HG03095 (cell line): ENCODE data around the gene ATP2B1.

Experiments used
- ATAC-seq: cut with Tn5 transposase; IDR thresholded peaks from one replicate; pipeline ENCODE4 v1.9.1; 2021; ENCODE audit warnings: moderate library complexity; ENCODE audit not compliant: unreplicated experiment

ATP2B1 gene

GRCh38 chr12:89597770-89598169 is 110.9 kb downstream of the ATP2B1 start:
- ATAC-seq, result peak; percentile 49

- no peak for ATAC-seq
Measured at GRCh38 chr12:89597210-89597609, 111.4 kb downstream of the ATP2B1 start.

GRCh38 chr12:89593873-89594272 is 114.8 kb downstream of the ATP2B1 start:
- no peak for ATAC-seq

- no peak for ATAC-seq
Measured at GRCh38 chr12:89593233-89593632, 115.4 kb downstream of the ATP2B1 start.

GRCh38 chr12:89589753-89590152 is 118.9 kb downstream of the ATP2B1 start:
- no peak for ATAC-seq

GRCh38 chr12:89578499-89578898 is 130.1 kb downstream of the ATP2B1 start:
- ATAC-seq, result no peak

GRCh38 chr12:89576572-89577220 is 131.9 kb downstream of the ATP2B1 start:
- no peak for ATAC-seq

GRCh38 chr12:89575374-89575773 is 133.3 kb downstream of the ATP2B1 start:
- ATAC-seq, result no peak

- no peak for ATAC-seq
Measured at GRCh38 chr12:89574736-89575208, 133.9 kb downstream of the ATP2B1 start.

- ATAC-seq, result no peak
Measured at GRCh38 chr12:89573051-89573810, 135.4 kb downstream of the ATP2B1 start.

GRCh38 chr12:89571491-89572195 is 137.0 kb downstream of the ATP2B1 start:
- no peak for ATAC-seq

- no peak for ATAC-seq
Measured at GRCh38 chr12:89568484-89568883, 140.2 kb downstream of the ATP2B1 start.

- no peak for ATAC-seq
Measured at GRCh38 chr12:89567691-89568239, 140.9 kb downstream of the ATP2B1 start.

GRCh38 chr12:89566615-89567014 is 142.0 kb downstream of the ATP2B1 start:
- ATAC-seq, result no peak

GRCh38 chr12:89565002-89565401 is 143.6 kb downstream of the ATP2B1 start:
- ATAC-seq, result no peak

GRCh38 chr12:89559753-89560152 is 148.9 kb downstream of the ATP2B1 start:
- no peak for ATAC-seq

- ATAC-seq, result no peak
Measured at GRCh38 chr12:89556976-89557375, 151.7 kb downstream of the ATP2B1 start.

- no peak for ATAC-seq
Measured at GRCh38 chr12:89552376-89552775, 156.3 kb downstream of the ATP2B1 start.

- ATAC-seq, result no peak
Measured at GRCh38 chr12:89551747-89552146, 156.9 kb downstream of the ATP2B1 start.

- no peak for ATAC-seq
Measured at GRCh38 chr12:89547101-89547500, 161.5 kb downstream of the ATP2B1 start.

GRCh38 chr12:89546151-89546550 is 162.5 kb downstream of the ATP2B1 start:
- no peak for ATAC-seq
